WERI-Rb-1 (cell line): ENCODE results near the gene EXOSC7.

Experiments used
- DNase-seq: peaks from one replicate; pipeline ENCODE4 v3.0.0-alpha.2; 2020
- H3K27ac ChIP-seq: fragments of 250-450 bp; sonication (Bioruptor Pico); 2 replicates; pipeline ENCODE4 v1.5.1; 2020; ENCODE audit warnings: mild to moderate bottlenecking, moderate library complexity
- H3K27me3 ChIP-seq: fragments of 250-450 bp; sonication (Bioruptor Pico); 2 replicates; pipeline ENCODE4 v1.5.1; 2021; ENCODE audit warnings: mild to moderate bottlenecking, low read depth, moderate library complexity; ENCODE audit not compliant: insufficient read depth, severe bottlenecking
- H3K36me3 ChIP-seq: fragments of 250-450 bp; sonication (Bioruptor Pico); 2 replicates; pipeline ENCODE4 v1.5.1; 2020; ENCODE audit warnings: mild to moderate bottlenecking, moderate library complexity
- H3K4me3 ChIP-seq: 2 replicates; pipeline ENCODE4 v1.5.1; 2011; ENCODE audit warnings: low read depth, mild to moderate bottlenecking, control low read depth, low read length
- H3K9me3 ChIP-seq: fragments of 250-450 bp; sonication (Bioruptor Pico); 2 replicates; pipeline ENCODE4 v1.5.1; 2021; ENCODE audit warnings: mild to moderate bottlenecking, moderate library complexity; ENCODE audit not compliant: severe bottlenecking
- TF ChIP-seq, protein P1 (sequence below): IDR thresholded peaks from 2 replicates; pipeline ENCODE4 v1.5.1; 2011; ENCODE audit warnings: low read depth, mild to moderate bottlenecking, control low read depth, inconsistent platforms, low read length

EXOSC7 gene

DNA sequence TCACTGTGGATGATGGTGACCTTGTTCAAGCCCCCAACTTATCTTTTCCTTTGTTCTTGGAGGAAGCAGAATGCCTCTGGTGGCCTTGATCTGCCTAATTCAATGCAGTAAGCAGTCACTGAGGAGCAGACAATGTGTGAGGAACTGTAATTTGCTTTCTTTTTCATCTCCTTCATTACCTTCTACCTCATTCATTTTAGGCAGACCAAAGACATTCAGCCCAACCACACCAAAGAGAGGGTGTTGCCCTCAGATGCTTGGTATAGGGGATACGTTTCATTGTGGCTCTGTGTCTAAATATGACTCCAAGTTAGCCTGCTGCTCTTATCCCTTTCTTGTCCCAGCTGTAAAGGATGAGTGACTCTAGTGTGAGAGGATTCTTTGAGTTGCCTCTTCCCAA is 15.3 kb downstream of the EXOSC7 start:
- H3K36me3 ChIP-seq = peaks cover 39% of the 10 kb centered on the region
- no peak for DNase-seq
- no peaks in the 10 kb centered on the region for H3K27me3 ChIP-seq
- no peak overlapping the region for H3K27ac ChIP-seq
- no peaks in the 10 kb centered on the region for H3K9me3 ChIP-seq
- H3K4me3 ChIP-seq = no peak overlapping the region
- TF ChIP-seq, protein P1, sequence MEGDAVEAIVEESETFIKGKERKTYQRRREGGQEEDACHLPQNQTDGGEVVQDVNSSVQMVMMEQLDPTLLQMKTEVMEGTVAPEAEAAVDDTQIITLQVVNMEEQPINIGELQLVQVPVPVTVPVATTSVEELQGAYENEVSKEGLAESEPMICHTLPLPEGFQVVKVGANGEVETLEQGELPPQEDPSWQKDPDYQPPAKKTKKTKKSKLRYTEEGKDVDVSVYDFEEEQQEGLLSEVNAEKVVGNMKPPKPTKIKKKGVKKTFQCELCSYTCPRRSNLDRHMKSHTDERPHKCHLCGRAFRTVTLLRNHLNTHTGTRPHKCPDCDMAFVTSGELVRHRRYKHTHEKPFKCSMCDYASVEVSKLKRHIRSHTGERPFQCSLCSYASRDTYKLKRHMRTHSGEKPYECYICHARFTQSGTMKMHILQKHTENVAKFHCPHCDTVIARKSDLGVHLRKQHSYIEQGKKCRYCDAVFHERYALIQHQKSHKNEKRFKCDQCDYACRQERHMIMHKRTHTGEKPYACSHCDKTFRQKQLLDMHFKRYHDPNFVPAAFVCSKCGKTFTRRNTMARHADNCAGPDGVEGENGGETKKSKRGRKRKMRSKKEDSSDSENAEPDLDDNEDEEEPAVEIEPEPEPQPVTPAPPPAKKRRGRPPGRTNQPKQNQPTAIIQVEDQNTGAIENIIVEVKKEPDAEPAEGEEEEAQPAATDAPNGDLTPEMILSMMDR = no peak

DNA sequence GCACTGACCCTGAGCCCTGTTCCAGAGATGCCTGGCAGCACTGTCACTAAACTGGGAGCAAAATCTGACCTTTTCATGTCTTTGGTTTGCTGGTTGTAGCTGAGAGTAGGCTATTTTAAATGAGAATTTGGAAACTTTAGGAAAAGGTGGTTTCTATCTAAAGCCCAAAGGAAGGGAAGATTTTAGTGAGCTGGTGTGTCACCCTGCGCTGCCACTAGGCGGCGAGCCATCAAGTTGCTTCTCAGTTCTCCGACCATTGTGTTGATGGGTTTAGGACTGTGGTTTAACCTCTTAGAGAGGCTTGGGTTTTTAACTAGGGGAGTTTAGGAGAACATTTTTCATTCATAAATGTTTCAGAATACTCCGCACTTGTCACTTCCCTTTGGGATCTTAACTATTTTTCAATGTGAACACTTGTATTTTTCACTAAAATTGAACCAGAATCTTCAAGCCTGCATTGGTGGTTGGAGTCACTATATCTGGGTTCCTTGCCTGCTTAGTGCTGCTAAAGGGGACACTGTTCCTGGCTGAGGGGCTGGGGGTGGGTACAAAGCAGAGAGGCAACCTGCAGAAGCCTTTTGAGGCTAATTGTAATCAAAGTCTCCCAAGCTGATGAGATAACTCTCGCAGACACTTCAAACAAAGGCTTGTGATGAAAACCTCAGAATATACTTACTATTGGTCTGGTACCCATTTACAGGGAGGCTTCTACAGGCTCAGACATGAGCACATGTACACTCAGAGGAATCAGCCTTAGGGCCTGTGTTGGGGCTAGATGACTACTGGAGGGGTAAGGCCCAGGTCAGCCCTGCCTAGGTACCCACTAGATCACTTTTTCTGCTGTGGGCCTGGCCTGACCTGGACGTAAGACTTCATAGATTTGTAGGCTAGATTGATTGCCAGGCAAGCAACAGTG is 16.8 kb downstream of the EXOSC7 start:
- peak; percentile 32 for DNase-seq
- H3K9me3 ChIP-seq = no peaks in the 10 kb centered on the region
- no peaks in the 10 kb centered on the region for H3K27me3 ChIP-seq
- no peak overlapping the region for H3K4me3 ChIP-seq
- H3K27ac ChIP-seq = no peak overlapping the region
- TF ChIP-seq, protein P1 = peak; percentile 81
- H3K36me3 ChIP-seq = peaks cover 54% of the 10 kb centered on the region

DNA sequence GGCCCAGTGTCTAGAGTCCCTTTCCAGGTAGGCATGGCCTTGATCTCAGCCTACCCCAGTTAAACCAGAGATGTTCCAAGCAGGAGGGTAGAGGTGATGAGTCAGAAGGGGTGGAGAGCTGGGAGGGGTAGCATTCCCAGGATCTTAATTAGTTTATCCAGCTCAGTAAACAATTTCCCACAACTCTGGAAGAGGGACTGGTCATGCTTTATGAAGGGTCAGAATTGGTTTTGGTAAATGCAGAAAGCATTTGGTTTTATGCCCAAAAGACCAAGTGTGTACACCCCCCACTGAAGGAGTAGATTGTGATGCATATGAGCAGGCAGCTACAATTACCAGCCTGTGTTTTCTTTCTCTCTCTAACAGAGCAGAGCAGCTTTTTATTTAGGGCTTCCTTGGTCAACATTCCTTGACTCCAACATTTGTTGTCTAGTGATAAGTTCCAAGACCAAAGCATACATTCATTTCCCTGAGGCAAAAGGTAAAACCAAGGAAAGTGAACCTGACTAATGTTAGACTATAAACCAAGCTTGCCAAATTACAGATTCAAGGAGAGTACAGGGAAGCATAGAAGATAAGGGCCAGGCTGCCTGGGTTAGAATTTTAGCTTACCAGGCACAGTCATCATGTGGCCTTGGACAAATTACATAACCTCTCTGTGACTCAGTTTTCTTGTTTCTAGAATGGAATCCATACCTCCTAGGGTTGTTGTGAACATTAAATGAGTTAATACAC is 17.6 kb downstream of the EXOSC7 start:
- TF ChIP-seq, protein P1 = no peak
- Histone ChIP-seq H3K4me3 (no peak overlapping the region), H3K27ac (no peak overlapping the region), H3K27me3 (no peaks in the 10 kb centered on the region), H3K36me3 (peaks cover 60% of the 10 kb centered on the region), H3K9me3 (no peaks in the 10 kb centered on the region)
- no peak for DNase-seq

DNA sequence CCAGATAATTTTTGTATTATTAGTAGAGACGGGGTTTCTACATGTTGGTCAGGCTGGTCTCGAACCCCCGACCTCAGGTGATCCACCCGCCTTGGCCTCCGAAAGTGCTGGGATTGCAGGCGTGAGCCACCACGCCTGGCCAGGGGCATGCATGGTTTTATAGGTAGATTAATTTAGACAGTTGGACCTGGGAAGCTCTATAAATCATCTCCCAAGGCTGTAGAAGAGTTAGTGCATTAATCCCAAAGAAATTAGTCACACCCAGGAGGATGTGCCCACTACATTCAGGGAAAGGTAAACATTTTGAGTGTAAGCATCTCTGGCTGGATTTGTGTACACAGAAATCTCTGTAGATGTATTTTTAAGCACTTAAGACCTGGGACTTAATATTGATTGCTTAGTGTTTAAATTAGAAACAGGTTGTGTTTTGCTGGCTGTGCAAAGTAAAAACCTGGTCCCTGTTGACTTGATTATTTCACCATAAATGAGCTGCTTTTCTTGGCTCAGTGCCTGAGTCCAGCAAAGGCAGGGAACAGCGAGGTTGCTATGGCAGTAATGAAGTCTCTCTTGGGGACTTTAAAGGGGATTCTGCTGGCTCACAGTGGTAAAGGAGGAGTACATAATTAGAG is 19.2 kb downstream of the EXOSC7 start:
- no peaks in the 10 kb centered on the region for H3K27me3 ChIP-seq
- no peak for DNase-seq
- H3K36me3 ChIP-seq = peaks cover 64% of the 10 kb centered on the region
- H3K9me3 ChIP-seq = no peaks in the 10 kb centered on the region
- TF ChIP-seq, protein P1 = no peak
- H3K27ac ChIP-seq = no peak overlapping the region
- no peak overlapping the region for H3K4me3 ChIP-seq

DNA sequence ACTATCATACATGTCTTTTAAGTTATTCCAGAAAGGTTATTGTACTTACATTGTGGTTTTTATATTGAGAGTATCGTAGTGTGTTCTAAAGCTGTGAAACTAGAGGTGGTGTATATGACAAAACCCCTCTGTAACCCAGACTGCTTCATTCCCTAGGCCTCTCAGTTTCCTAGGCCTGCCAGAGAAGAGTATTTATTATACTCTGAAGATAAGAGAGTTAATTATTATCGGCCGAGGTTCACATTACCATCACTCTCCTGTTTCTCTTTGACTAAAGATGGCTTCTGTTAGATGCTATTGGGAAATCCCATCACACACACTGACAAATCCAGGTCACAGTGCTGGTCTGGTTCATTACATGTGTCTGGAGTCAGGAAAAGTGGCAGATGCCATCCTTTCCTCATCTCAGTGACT is 20.5 kb downstream of the EXOSC7 start:
- H3K4me3 ChIP-seq = no peak overlapping the region
- peaks cover 62% of the 10 kb centered on the region for H3K36me3 ChIP-seq
- TF ChIP-seq, protein P1 = no peak
- no peak overlapping the region for H3K27ac ChIP-seq
- H3K27me3 ChIP-seq = no peaks in the 10 kb centered on the region
- H3K9me3 ChIP-seq = no peaks in the 10 kb centered on the region
- DNase-seq = no peak
